Measurements from ENCODE around the gene GAK.

- no peak for TF ChIP-seq CTCF (IDR thresholded peaks at IDR 0.05)
- no peak for TF ChIP-seq POLR2A (IDR thresholded peaks at IDR 0.05)
- no peak for TF ChIP-seq EP300 (IDR thresholded peaks at IDR 0.05)
- TF ChIP-seq POLR2AphosphoS5 (IDR thresholded peaks at IDR 0.05): no peak
These were observed 64.4 kb downstream of the GAK start for GRCh38 chr4:867526-868250.

Data from gastroesophageal sphincter (tissue), 3 donors.